GM12878 (cell line): ENCODE measurements around the gene MYH7.

Source experiments
- E4F1 ChIP-seq: fragments of 450-650 bp; IDR thresholded peaks from 2 replicates; pipeline ENCODE4 v1.6.1; 2018; ENCODE audit warnings: borderline replicate concordance, mild to moderate bottlenecking; ENCODE audit not compliant: partially characterized antibody
- JUND ChIP-seq: IDR thresholded peaks from 2 replicates; pipeline ENCODE4 v1.6.1; 2012; ENCODE audit warnings: low read depth, mild to moderate bottlenecking, low read length, improper control_type of control experiment, moderate library complexity
- PBX3 ChIP-seq: IDR thresholded peaks from 2 replicates; pipeline ENCODE4 v1.6.1; 2011; ENCODE audit warnings: mild to moderate bottlenecking, low read depth, low read length, moderate library complexity; ENCODE audit not compliant: insufficient replicate concordance
- TF ChIP-seq, protein P1 (sequence below): IDR thresholded peaks from 2 replicates; pipeline ENCODE4 v1.6.1; 2012; ENCODE audit warnings: low read depth, low read length, improper control_type of control experiment

- TF ChIP-seq JUND (no peak), PBX3 (no peak), E4F1 (no peak)
- TF ChIP-seq, protein P1, sequence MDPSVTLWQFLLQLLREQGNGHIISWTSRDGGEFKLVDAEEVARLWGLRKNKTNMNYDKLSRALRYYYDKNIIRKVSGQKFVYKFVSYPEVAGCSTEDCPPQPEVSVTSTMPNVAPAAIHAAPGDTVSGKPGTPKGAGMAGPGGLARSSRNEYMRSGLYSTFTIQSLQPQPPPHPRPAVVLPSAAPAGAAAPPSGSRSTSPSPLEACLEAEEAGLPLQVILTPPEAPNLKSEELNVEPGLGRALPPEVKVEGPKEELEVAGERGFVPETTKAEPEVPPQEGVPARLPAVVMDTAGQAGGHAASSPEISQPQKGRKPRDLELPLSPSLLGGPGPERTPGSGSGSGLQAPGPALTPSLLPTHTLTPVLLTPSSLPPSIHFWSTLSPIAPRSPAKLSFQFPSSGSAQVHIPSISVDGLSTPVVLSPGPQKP: no peak
Observed at GRCh38 chr14:23470947-23471346, 35.5 kb upstream of the MYH7 start.
